ENCODE data around the gene GIGYF2.
"Not testable (repeated sequence)": the region's sequence is repeated elsewhere in the genome, so short reads cannot be mapped to it uniquely, and the experiment has no call there.

Gene GIGYF2

DNA sequence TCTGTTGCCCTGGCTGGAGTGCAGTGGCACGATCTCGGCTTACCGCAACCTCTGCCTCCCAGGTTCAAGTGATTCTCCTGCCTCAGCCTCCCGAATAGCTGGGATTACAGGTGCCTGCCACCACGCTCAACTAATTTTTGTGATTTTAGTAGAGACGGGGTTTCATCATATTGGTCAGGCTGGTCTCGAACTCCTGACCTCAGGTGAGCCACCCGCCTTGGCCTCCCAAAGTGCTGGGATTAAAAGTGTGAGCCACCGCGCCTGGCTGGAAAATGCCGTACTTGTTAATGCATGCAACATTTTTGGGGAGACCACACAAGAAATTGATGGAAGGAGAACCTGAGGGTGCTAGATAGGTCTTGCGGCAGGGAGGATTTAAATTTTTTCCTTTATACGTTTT is 6.0 kb upstream of the GIGYF2 start:
- DNase-seq = not testable (repeated sequence)

DNA sequence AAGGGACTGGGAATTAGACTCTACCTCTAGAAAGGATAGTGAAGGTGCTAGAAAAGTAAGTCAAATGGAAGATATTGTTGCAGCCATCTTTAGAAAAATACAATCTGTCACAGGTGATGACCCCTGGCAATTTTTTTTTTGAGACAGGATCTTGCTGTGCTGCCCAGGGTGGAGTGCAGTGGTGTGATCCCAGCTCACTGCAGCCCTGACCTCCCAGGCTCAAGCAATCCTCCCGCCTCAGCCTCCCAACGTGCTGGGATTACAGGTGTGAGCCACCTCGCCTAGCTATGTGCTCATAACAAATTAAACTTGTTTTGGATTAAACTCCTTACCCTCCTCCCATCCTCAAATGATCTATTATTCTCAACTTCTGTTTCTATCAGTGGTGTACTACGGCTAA is 3.8 kb upstream of the GIGYF2 start:
- DNase-seq = no peak

DNA sequence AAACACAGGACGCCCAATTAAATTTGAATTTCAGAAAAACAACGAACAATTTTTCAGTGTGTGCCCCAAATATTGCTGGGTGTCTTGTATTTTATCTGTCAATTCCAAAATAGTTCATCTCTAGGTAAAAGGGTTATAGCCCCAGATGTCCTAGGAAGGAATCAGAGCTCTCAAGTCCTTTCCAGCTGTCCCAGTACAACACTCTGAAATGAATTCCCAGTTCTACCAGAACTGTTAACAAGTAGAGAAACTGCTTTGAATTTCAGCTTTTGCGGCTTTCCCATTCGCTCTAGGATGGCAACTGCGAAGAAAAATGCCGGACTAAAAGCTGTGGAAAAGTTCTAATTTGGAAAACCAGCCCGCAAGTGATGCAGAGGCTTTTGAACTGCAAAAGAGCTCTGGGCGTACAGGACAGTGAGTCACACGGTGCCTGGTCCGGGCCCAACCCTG is 497 bp upstream of the GIGYF2 start:
- DNase-seq = no peak

DNA sequence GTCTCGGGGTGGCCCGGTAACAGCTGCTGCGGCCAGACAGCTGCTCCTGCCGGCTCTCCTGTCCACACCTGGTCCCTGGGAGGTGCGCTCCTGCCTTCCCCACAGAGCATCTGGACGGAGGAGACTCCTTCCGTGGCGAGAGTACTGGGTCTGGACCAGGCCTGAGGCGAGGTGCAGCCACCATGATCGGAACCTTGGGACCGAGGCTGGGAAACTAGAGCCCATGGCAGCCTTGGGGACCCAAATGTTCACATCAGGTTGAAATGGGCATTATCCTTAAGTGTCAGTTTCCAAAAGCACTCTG is 628 bp downstream of the GIGYF2 start:
- DNase-seq = no peak

DNA sequence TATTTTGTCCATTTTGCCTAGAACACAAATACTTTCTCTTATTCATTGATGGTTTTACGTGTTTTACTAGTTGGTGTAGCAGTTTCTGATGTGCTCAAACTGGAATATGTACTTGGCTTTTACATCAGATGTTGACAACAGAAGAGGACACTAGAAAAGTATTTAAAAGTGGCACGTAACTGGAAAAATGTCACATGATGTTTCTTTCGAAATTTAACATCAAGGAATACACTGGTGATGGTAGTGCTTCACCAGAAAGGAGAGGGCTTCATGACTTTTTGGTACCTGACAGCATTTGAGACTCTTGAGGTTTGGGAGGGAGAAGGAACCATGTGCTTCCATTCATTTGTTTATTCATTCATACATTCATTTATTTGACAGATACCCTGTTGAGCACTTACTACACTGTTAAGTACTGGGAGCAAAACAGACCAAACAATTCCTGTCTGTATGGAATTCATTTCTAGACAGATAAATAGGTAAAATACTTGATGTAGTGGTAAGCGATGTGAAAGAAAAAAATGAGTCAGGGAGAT is 1.5 kb downstream of the GIGYF2 start:
- no peak for DNase-seq

DNA sequence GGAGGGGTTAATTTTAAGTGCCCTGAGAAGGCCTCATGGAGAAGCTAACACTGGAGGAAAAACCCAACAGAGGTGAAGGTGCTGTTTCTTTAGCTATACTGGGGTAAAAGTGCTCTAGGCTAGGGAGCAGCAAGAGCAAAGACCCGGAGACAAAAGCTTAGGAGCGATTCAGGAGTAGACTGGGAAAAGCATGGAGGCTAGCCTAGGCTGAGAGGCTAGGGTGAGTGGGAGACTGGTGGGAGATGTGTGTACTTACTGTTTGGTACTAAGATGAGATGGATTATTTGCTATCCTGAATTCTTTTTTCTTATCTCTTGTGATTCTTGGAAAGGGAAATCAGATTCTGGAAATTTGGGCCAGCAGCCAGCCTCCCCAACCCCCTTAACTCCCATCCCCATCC is 2.0 kb downstream of the GIGYF2 start:
- DNase-seq = no peak

DNA sequence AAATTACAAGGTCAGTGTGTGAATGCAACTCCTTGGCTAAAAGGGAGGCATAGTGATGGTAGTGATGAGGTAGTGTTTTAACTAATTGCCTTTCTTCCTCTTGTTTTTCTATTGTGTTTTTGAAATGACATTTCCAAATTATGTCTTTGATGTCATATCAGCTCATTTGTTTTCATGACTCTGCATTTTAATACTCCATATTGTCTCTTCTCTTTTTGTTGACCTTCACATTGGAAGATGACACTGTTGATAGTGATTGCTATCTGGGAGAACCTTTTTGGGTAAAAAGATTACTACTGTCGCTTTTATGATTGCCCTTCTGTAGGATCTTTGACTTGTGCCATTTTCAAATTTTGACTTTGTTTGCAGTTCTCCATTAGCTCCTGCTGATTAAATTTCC is 3.0 kb downstream of the GIGYF2 start:
- DNase-seq = no peak

DNA sequence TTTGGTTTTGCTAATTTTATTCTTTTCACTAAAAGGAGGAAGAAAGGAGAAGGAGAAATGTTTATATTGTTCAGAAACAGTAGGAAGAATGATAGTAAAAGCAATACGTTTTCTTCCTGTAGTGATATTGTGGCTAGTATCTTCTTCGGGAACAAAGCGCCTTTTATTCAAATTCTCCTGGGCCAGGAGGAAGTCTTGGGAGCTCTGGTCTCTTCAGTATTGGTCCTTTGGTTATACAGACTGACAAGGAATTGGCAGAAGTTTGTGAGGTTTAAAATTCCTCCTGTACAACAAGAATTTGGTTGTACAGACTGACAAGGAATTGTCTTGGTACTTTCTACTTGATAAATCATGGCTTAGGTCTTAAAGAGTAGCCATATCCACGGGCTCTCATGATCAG is 9.9 kb downstream of the GIGYF2 start:
- DNase-seq = no peak

DNA sequence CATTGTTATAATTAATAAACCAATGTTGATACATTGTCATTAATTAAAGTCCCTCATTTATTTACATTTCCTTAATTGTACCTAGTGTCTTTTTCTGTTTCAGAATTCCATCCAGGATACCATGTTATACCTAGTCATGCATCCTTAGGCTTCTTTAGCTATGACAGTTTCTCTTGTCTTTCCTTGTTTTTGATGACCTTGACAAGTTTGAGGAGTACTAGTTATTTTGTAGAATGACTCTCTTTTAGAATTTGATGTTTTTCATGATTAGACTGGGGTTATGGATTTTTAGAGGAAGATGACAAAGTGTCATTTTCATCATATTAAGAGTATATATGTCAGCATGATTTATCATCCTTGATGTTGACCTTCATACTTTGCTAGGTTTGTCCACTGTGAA is 16.4 kb downstream of the GIGYF2 start:
- DNase-seq = no peak

DNA sequence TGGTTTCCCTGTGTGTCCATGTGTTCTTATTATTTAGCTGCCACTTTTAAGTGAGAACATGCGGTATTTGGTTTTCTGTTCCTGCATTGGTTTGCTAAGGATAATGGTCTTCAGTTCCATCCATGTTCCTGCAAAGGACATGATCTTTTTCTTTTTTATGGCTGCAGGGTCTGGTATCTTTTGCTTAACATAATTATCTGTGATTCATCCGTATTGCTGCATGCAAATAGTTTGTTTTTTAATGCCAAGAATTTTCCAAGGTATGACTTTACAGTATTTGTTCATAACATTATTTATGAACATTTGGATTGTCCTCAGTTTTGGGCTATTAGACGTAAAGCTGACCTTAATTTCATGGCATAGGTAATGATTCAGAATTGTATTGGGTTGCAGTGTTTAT is 17.8 kb downstream of the GIGYF2 start:
- no peak for DNase-seq

DNA sequence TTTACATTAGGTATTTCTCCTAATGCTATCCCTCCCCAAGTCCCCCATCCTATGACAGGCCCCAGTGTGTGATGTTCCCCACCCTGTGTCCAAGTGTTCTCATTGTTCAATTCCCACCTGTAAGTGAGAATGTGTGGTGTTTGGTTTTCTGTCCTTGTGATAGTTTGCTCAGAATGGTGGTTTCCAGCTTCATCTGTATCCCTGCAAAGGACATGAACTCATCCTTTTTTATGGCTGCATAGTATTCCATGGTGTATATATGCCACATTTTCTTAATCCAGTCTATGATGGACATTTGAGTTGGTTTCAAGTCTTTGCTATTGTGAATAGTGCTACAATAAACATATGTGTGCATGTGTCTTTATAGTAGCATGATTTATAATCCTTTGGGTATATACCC is 22.9 kb downstream of the GIGYF2 start:
- DNase-seq = not testable (repeated sequence)

DNA sequence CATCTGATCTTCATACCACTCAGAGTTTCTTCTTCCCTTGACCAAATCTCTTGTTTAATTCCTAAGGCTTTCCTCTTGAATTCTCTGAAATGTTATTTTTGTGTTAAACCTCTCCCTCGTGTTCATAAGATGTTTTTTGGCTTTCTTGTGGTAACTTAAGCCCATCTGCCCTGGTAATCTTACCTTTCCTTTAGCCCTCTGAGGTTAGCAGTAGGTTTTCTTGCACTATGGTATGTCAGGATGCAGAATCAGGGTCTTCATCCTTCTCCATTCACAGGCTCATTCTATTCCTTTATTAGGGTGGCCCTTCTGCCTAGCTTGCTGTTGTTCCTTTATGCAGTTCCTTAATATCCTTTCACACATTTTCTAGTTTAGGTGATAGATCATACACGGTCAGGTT is 24.1 kb downstream of the GIGYF2 start:
- no peak for DNase-seq

DNA sequence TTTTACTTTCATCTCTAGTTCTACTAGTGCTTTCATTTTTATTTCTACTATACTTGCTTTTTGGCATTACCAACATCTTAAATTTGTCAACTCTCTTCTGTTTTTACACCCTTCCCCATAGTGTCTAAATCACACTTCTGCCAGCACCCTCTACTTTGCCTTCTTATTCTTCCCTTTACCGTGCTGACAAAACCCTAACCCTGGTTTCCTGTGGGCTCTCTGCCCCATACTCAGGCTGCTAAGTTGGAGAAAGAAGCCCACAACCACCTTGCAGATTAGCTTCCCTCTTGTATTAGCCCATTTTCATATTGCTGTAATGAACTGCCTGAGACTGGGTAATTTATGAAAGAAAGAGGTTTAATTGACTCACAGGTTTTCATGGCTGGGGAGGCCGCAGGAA is 24.8 kb downstream of the GIGYF2 start:
- no peak for DNase-seq

DNA sequence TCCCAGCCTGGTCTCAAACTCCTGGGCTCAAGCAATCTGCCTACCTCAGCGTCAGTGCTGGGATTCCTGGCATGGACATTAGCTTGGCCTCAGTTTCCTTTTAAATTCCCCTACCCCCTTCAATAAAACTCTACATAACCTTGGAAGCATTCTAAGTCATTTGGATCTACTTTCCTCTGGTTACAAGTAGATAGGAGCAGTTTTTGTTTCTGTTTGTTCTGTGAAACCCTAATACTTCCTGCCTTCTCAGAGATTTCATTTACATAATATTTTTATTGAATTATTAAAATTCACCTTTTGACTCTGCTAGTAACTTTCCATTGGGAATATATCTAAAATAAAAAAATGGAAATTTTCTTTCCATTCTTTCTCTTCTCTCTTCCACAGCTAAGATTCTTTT is 25.9 kb downstream of the GIGYF2 start:
- no peak for DNase-seq

DNA sequence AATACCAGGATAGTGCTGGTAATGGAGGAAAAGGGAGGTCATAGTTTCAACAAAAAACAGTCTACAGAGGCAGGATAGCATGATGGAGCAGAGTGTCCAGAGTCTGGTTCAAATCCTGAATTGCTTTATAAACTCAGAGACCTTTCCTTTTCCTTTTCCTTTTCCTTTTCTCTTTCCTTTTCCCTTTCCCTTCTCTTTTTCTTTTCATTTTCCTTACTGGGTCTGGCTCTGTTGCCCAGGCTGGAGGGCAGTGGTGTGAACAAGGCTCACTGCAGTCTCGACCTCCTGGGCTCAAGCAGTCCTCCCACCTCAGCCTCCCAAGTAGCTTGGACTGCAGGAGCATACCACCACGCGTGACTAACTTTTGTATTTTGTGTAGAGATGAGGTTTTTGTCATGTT is 31.7 kb downstream of the GIGYF2 start:
- no peak for DNase-seq

DNA sequence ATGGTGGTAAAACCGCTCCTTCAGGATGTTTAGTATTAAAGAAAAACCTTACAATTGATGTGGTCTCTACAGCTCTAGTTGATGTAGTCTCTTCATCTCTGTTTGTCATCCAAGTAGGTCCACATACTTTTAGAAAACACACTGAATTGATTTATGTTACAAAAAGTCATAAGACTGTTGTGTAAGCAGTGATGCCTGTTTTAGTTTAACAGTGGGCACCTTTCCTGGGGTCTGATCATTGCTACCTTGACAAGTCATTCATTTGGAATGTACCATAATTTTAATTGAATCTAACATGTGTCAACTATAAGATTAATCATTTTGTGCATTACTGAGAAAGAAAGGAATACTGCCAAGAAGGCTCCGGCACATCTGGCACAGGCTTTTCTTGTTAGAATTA is 34.3 kb downstream of the GIGYF2 start:
- DNase-seq = no peak

DNA sequence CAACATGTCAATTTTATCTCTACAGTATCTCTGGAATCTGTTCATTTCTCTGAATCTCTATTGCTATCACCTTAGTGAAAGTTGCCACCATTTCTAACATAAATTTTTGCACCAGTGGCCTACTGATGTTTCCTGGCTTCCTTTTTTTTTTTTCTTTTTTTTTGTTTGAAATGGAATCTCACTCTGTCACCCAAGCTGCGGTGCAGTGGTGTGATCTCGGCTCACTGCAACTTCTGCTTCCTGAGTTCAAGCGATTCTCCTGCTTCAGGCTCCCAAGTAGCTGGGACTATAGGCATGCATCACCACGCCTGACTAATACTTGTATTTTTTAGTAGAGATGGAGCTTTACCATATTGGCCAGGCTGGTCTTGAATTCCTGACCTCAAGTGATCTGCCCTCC is 44.2 kb downstream of the GIGYF2 start:
- DNase-seq = no peak

DNA sequence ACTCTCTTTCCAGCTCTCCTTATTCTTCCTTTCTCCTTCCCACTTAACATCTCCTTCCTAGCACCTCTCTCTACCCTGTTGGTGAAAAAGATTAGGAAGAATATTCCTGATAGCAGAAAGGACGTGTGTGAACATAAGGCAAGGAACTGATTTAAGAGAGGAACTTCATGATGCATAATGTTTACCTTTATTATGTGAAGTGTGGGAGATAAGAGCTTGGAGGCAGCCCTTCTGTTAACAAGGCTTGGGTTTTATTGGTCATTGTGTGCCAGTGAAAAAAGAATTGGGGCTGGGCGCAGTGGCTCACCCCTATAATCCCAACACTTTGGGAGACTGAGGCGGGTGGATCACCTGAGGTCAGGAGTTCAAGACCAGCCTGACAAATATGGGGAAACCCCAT is 44.8 kb downstream of the GIGYF2 start:
- DNase-seq = no peak

DNA sequence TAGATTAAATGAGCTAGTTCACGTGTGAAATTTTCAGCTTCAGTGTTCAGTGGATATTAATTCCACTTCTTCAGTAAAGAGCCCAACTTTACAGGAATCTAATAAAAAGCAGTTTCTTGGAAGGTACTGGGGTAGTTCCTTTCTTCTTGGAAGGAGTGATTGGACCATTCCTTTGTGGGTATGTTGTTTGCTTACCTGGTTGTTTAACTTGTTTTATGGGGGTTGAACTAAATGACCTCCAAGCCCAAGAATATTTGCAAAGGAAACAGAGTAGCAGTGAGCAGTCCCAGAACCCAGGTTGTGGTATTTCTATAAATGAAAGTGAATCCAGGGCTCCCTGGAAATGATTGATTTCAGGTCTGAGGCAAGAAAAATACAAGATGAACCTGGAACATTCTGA is 47.8 kb downstream of the GIGYF2 start:
- DNase-seq = no peak

DNA sequence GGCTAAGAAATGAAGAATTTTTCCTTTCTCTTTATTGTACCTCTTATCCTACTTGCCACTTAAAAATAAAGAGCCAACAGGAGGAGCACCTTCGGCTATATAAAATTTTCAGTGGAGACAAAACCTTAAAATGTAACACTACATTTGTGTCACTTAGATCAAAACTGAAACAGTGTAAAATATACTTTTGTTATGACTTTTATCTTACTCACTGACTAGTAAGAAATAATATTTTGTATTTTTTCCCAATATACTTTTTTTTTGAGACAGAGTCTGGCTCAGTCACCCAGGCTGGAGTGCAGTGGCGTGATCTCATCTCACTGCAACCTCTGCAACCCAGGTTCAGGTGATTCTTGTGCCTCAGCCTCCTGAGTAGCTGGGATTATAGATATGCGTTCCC is 50.9 kb downstream of the GIGYF2 start:
- no peak for DNase-seq

DNA sequence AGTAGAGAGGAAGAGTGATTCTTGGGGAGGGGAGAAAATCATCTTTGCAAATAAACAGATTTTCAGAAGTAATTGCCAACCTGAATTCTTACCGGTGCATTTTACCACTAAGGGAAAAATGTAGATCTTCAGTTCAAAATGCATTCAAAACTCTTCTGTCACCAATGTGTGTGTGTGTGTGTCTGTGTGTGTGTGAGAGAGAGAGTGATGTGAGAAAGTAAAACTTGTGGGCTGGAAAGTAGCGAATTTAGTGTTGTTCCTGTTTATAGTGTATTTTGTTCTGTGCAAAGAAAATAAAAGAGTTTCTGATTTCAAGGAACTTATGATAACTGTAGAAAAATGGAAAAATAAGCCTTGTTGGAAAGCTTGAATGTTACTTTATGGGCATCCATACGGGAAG is 52.2 kb downstream of the GIGYF2 start:
- DNase-seq = no peak

DNA sequence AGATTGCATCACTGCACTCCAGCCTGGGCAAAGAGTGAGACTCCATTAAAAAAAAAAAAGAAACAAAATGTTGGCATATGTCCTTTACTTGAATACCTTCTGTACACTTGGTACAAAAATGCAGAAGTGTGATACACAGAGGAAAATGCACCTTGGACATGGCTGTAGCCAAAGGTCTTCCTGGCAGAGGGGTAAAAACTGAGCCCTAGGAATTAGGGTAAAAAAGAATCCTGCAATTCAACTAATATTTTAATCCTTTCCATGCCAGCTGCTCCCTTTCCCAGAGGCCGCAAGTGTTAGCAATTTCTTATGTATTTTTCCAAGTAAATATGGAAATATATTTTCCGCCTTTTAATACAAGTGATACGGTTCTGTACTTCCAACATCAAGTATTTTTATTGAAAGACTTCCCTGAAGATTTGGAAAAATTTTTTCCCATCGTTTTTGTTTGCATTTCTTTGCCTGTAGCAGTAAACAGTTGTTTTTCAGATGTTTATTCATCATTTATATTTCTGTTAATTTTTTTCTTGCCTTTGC is 53.1 kb downstream of the GIGYF2 start:
- DNase-seq = no peak

DNA sequence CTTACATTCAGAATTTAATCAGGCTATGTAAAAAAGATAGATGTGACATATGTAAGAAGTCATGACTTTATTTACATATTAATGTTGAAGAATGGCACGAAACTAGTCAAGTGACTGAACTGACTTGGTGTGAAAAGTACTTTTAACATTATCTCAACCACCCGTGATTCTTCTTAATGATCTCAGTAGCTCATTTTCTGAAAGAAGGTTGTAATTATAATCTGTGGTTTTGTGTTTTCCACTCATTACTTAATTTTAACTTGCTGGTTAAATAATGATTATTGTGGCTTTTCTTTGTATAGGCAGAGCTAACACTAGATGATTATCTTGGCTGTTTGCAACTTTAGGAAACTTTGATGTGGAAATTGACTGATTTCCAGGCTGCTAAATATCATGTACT is 60.8 kb downstream of the GIGYF2 start:
- no peak for DNase-seq

DNA sequence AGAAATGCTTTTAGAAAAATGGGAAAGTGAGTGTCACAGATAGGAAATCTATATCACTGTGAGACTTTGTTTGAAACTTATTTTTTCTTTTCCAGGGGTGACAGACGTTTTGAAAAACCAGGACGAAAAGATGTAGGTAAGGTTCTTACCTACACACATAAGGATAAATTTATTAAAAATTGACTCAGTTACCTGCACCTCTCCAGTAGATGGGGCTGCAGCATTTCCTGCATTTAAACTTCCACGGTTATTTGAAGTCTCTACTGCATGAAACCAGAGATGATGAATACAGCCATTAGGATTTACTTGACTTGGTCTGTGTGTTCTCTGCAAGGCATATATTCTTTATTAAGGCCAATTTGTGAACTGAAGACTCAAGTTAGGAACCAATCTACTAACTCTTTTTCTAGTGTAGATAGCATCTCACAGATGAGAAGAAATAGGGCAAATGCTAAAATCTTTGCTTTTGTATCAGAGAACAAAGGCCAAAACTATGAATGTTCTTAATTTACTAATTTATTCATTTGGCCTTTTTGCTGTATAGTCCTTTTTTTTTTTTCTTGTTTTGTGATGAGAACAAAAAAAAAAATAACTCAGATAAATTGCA is 64.3 kb downstream of the GIGYF2 start:
- DNase-seq = no peak

DNA sequence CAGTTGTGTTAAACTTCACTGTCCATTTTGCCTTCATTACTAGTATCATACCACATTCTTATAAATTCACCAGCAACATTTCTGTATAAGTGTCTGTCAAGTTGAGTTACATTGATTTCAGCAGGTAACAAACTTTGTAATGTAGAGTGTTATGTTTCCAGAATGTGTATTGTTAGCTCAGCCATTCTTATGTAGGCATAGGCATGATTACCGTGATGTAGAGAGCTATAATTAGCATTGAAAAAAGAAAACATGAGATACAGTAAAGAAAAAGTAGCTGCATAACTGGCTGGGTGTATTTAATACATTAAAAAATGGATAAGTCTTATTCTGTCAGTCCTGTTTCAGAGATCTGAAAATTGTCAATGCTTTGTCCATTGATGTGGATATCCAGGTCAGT is 70.7 kb downstream of the GIGYF2 start:
- no peak for DNase-seq

DNA sequence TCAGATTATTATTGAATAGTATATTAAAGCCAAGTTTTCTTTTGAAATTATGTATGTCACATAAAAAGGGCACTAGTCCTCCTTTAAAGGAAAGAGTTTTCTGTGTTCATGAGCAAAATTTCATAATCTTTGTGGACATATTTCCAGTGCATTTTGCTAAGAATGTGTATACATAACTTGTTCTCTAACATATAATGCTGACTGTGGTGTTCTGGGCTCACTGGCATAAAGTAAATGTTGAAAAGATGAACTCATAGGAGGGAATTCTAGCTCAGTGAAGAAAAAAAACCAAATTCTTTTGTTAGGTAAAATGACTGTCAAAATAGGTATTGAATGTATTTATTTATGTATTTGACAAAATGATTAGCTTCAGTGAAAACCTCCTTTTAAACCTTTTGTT is 73.1 kb downstream of the GIGYF2 start:
- DNase-seq = no peak
